Right ventricle myocardium superior (tissue), 1 donor: ENCODE data around the gene SIGLECL1. TPM values are rescaled to one million over a fixed set of nuclear protein-coding genes. Genes with fewer than 3 reads are reported as not detected.

Experiments used
- ATAC-seq: fragments of 200-7000 bp; cut with Tn5 transposase; one replicate; pipeline ENCODE4 v1.9.1; 2020; ENCODE audit warnings: mild to moderate bottlenecking; ENCODE audit not compliant: poor library complexity
- DNase-seq: peaks from one replicate; pipeline ENCODE4 v3.0.0-alpha.2; 2020
- intact Hi-C: fragments of 100-400 bp; cut with DNase I; formaldehyde crosslinking; loops from one replicate; pipeline ENCODE4 v1.11.2; 2022
- total RNA-seq: library from RNA; stranded (reverse); fragmentation: NEBNext Ultra II Directional; extraction: Animal tissue kit (Norgen Biotek cat#: 25700); gene quantifications from one replicate; pipeline ENCODE4 v1.2.1, GENCODE V29; 2021
- donor health status: DM: no; HTN: yes; CAD: no; lungs with severe emphysema.

Gene SIGLECL1
- total RNA-seq, 1 donor from 2014 or later, result not detected

- ATAC-seq, result no peak
- intact Hi-C loops, result no loop called here
- DNase-seq, result no peak
These were observed 2.8 kb upstream of the SIGLECL1 start for GRCh38 chr19:51247972-51248590.

GRCh38 chr19:51251468-51251820 lies 564 bp downstream of the SIGLECL1 start:
- DNase-seq (no peak), ATAC-seq (no peak)
- intact Hi-C loops, result no loop called here

- intact Hi-C loops, result no loop called here
- no peak for ATAC-seq
- no peak for DNase-seq
These were observed 1.6 kb downstream of the SIGLECL1 start for GRCh38 chr19:51252306-51253079.

GRCh38 chr19:51253088-51253806 lies 2.4 kb downstream of the SIGLECL1 start:
- intact Hi-C loops, result no loop called here
- ATAC-seq, result no peak
- no peak for DNase-seq

- intact Hi-C loops, result no loop called here
- ATAC-seq (no peak), DNase-seq (no peak)
These were observed 5.3 kb downstream of the SIGLECL1 start for GRCh38 chr19:51256155-51256625.

- ATAC-seq (no peak), DNase-seq (no peak)
- intact Hi-C loops, result no loop called here
These were observed 6.6 kb downstream of the SIGLECL1 start for GRCh38 chr19:51257471-51257870.

- DNase-seq (no peak), ATAC-seq (no peak)
- intact Hi-C loops, result no loop called here
These were observed 7.6 kb downstream of the SIGLECL1 start for GRCh38 chr19:51258165-51259160.

- DNase-seq (no peak), ATAC-seq (no peak)
- intact Hi-C loops, result no loop called here
These were observed 8.7 kb downstream of the SIGLECL1 start for GRCh38 chr19:51259348-51260245.

- DNase-seq (no peak), ATAC-seq (no peak)
- intact Hi-C loops, result no loop called here
These were observed 12.9 kb downstream of the SIGLECL1 start for GRCh38 chr19:51263808-51264207.

GRCh38 chr19:51271067-51271466 lies 20.2 kb downstream of the SIGLECL1 start:
- peak; percentile 53 for DNase-seq
- intact Hi-C loops, result no loop called here
- no peak for ATAC-seq

GRCh38 chr19:51272183-51272810 lies 21.4 kb downstream of the SIGLECL1 start:
- intact Hi-C loops, result no loop called here
- DNase-seq, result no peak
- no peak for ATAC-seq

- intact Hi-C loops, result no loop called here
- ATAC-seq (no peak), DNase-seq (no peak)
These were observed 23.3 kb downstream of the SIGLECL1 start for GRCh38 chr19:51274049-51274770.

GRCh38 chr19:51277112-51277511 lies 26.2 kb downstream of the SIGLECL1 start:
- DNase-seq, result no peak
- no peak for ATAC-seq
- intact Hi-C loops, result no loop called here

GRCh38 chr19:51282335-51282734 lies 31.5 kb downstream of the SIGLECL1 start:
- no peak for DNase-seq
- ATAC-seq, result no peak

GRCh38 chr19:51285682-51286081 lies 34.8 kb downstream of the SIGLECL1 start:
- intact Hi-C loops, result no loop called here
- ATAC-seq, result no peak

More at GRCh38 chr19:51282335-51282734, 31.5 kb downstream of the SIGLECL1 start:
- intact Hi-C loops, result no loop called here

GRCh38 chr19:51289635-51290034 lies 38.8 kb downstream of the SIGLECL1 start:
- intact Hi-C loops, result no loop called here
- no peak for ATAC-seq
- no peak for DNase-seq

More at GRCh38 chr19:51285682-51286081, 34.8 kb downstream of the SIGLECL1 start:
- no peak for DNase-seq
